Astrocyte of the spinal cord (primary cell): ENCODE results near the gene HIVEP1.

Experiments
- DNase-seq: peaks from one replicate; pipeline ENCODE4 v3.0.0; 2011; ENCODE audit warnings: low read depth, low spot score
- H3K4me3 ChIP-seq: 2 replicates; pipeline ENCODE4 v1.5.1; 2011; ENCODE audit warnings: low read depth, mild to moderate bottlenecking, low read length, moderate library complexity
- CTCF ChIP-seq: IDR thresholded peaks from 2 replicates; pipeline ENCODE4 v1.5.1; 2012; ENCODE audit warnings: low read depth, mild to moderate bottlenecking, low read length, inconsistent platforms
- in situ Hi-C: cut with HindIII; loops from 2 replicates; pipeline ENCODE4 v1.10.0; 2017; ENCODE audit warnings: low sequenced_read_pairs

Gene HIVEP1

GRCh38 chr6:12158686-12159415 is 146.7 kb downstream of the HIVEP1 start:
- no peak for DNase-seq
- in situ Hi-C loops: no loop called here
- H3K4me3 ChIP-seq: no peak overlapping the region
- peak; percentile 14 for TF ChIP-seq CTCF

- no peak for TF ChIP-seq CTCF
- peak; percentile 65 for DNase-seq
- H3K4me3 ChIP-seq: no peak overlapping the region
- in situ Hi-C loops: no loop called here
These were observed 148.2 kb downstream of the HIVEP1 start for GRCh38 chr6:12160326-12160725.

DNA sequence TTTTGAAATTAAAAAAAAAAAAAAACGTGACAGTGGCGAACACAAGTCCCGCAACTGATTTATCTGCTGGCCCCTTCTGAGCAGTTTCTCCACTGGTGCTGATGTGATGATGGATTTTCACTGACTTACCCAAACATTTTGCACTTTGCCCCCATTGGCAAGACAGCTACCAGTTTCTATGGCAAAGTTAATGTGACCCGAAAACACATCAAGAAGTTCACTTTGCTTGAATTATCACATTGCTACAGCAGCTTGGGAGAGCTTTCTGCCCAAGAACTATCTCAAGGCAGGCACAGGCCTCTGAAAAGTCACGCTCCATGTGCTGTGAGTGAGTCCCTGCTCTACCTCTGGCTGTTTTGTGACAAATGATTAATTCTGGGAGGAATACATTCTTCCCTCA is 150.1 kb downstream of the HIVEP1 start:
- in situ Hi-C loops: no loop called here
- no peak for TF ChIP-seq CTCF
- no peak for DNase-seq
- no peak overlapping the region for H3K4me3 ChIP-seq

DNA sequence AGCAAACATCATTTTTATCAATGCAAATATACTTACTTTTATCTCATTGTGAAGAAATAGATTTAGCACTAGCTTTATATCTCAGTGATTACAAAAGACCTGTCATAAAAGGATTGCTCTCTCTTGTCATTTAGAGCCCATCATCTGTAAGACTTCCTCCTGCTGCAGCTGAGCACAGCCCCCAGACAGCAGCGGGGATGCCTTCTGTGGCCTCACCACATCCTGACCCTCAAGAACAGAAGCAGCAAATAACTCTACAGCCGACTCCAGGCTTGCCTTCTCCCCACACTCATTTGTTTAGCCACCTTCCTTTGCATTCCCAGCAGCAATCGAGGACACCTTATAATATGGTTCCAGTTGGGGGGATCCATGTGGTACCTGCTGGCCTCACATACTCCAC is 151.0 kb downstream of the HIVEP1 start:
- H3K4me3 ChIP-seq: no peak overlapping the region
- no peak for TF ChIP-seq CTCF
- DNase-seq: no peak
- in situ Hi-C loops: no loop called here

DNA sequence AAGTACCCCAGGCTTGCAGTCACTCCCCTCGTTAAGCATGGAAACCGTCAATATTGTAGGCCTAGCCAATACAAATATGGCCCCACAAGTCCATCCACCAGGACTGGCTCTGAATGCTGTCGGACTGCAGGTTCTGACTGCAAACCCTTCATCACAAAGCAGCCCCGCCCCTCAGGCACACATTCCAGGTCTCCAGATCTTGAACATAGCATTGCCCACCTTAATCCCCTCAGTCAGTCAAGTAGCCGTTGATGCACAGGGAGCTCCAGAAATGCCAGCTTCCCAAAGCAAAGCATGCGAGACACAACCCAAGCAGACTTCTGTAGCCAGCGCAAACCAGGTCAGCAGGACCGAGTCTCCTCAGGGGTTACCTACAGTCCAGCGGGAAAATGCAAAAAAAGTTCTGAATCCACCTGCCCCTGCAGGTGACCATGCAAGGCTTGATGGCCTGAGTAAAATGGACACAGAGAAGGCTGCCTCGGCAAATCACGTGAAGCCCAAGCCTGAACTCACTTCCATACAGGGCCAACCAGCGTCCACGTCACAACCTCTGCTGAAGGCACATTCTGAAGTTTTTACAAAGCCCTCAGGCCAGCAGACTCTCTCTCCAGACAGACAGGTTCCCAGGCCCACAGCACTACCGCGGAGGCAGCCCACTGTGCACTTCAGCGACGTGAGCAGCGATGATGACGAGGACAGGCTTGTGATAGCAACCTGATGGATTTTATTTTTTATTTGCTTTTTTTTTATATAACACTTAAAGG is 151.8 kb downstream of the HIVEP1 start:
- in situ Hi-C loops: no loop called here
- DNase-seq: no peak
- no peak overlapping the region for H3K4me3 ChIP-seq
- TF ChIP-seq CTCF: no peak

DNA sequence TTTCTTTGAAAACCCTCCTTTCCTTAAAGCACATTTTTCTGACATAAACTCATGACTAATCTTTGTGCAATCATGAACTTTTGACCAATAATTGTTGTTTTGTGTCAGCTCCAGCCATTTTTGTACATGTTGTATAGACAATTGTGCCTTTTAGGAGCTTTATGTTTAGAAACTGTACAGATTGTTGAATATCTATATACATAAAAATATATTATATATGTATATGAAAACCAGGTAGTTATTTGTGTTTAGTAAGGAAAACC is 152.3 kb downstream of the HIVEP1 start:
- in situ Hi-C loops: no loop called here
- no peak for TF ChIP-seq CTCF
- H3K4me3 ChIP-seq: no peak overlapping the region
- no peak for DNase-seq
